Measurements from ENCODE around the gene ZNF880. TPM values are rescaled to one million over a fixed set of nuclear protein-coding genes. Genes with fewer than 3 reads are reported as not detected.

The ZNF880 gene
- polyA plus RNA-seq, 2 of the 4 experiments (the other 2 are of a cell fraction): 0.90 to 1.7 TPM

GRCh38 chr19:52351512-52351911, 18.2 kb upstream of the ZNF880 start:
- H3K27ac ChIP-seq: no peak overlapping the region
- no peaks in the 10 kb centered on the region for H3K4me1 ChIP-seq
- CTCF ChIA-PET: interaction anchor here (1.2 kb wide), 1 partner anchor 49 kb away, joined by 3 read pairs; no protein-coding TSS in a partner anchor
- ATAC-seq (no peak), DNase-seq (ENCODE audit: low read depth in 1 of 2, low spot score in 1 of 2) (no peak), FAIRE-seq (no peak)
- H3K4me2 ChIP-seq: no peak overlapping the region
- POLR2A ChIA-PET: no interaction called here
- no peak overlapping the region for H3K4me3 ChIP-seq
- 75% methylated on average over 9 of the region's 9 CpGs for WGBS (ENCODE audit: missing lambda C conversion rate)
- H3K9me3 ChIP-seq: peaks cover 85% of the 10 kb centered on the region
- TF ChIP-seq POLR2AphosphoS2 (conservative IDR thresholded peaks at IDR 0.05; ENCODE audit: low read length): no peak
- no peak for TF ChIP-seq EP300 (IDR thresholded peaks at IDR 0.05)
- no peak for TF ChIP-seq RARB (CRISPR knock-in tag; IDR thresholded peaks at IDR 0.05)
- no peak for TF ChIP-seq JUNB (IDR thresholded peaks at IDR 0.05)
- TF ChIP-seq SREBF2 (IDR thresholded peaks at IDR 0.05): no peak
- no peak for TF ChIP-seq MAFK (IDR thresholded peaks at IDR 0.05; ENCODE audit: partially characterized antibody)
- TF ChIP-seq FOSB (CRISPR knock-in tag; IDR thresholded peaks at IDR 0.05): no peak
- no peak for TF ChIP-seq CBX2 (IDR thresholded peaks at IDR 0.05; ENCODE audit: borderline replicate concordance, low read depth)
- no peak for TF ChIP-seq EHMT2 (IDR thresholded peaks at IDR 0.05; ENCODE audit: low read depth)
- TF ChIP-seq JUN (IDR thresholded peaks at IDR 0.05): no peak
- TF ChIP-seq MAZ (IDR thresholded peaks at IDR 0.05; ENCODE audit: borderline replicate concordance, low read depth, low read length): no peak
- no peak for TF ChIP-seq SMC3 (IDR thresholded peaks at IDR 0.05)
- TF ChIP-seq GATA3 (IDR thresholded peaks at IDR 0.05; ENCODE audit: borderline replicate concordance): no peak

- H3K4me2 ChIP-seq: no peak overlapping the region
- CTCF ChIA-PET: no interaction called here
- H3K4me1 ChIP-seq: no peaks in the 10 kb centered on the region
- no peak overlapping the region for H3K4me3 ChIP-seq
- ATAC-seq: no peak
- 52% methylated on average over 8 of the region's 8 CpGs for WGBS (ENCODE audit: missing lambda C conversion rate)
- peaks cover 74% of the 10 kb centered on the region for H3K9me3 ChIP-seq
- TF ChIP-seq NR3C1 (IDR thresholded peaks at IDR 0.05): no peak
- no peak for FAIRE-seq
- no peak overlapping the region for H3K27ac ChIP-seq
- DNase-seq (ENCODE audit: low read depth in 1 of 2, low spot score in 1 of 2): no peak
- POLR2A ChIA-PET: no interaction called here
These were observed 3.3 kb upstream of the ZNF880 start for GRCh38 chr19:52366414-52366824.

GRCh38 chr19:52370341-52370710, 603 bp downstream of the ZNF880 start:
- TF ChIP-seq KDM1A (IDR thresholded peaks at IDR 0.05; ENCODE audit: low read depth): no peak
- no peak for TF ChIP-seq HDAC2 (IDR thresholded peaks at IDR 0.05)
- TF ChIP-seq USF2 (IDR thresholded peaks at IDR 0.05): no peak
- TF ChIP-seq JUN (IDR thresholded peaks at IDR 0.05): no peak
- no peak for TF ChIP-seq EHMT2 (IDR thresholded peaks at IDR 0.05; ENCODE audit: low read depth)
- TF ChIP-seq NPAS2 (CRISPR knock-in tag; IDR thresholded peaks at IDR 0.05; ENCODE audit: borderline replicate concordance): no peak
- no peak for TF ChIP-seq CHD2 (IDR thresholded peaks at IDR 0.05; ENCODE audit: low read length, partially characterized antibody)
- TF ChIP-seq CEBPB (IDR thresholded peaks at IDR 0.05): no peak
- no peak for TF ChIP-seq HEYL (CRISPR knock-in tag; IDR thresholded peaks at IDR 0.05)
- Histone ChIP-seq H3K4me3 (peak overlapping the region; percentile 26; the same call in 2 of the 3 replicates), H3K4me1 (no peaks in the 10 kb centered on the region), H3K4me2 (no peak overlapping the region), H3K9me3 (peaks cover 82% of the 10 kb centered on the region), H3K27ac (no peak overlapping the region)
- ATAC-seq (no peak), DNase-seq (ENCODE audit: low read depth in 1 of 2, low spot score in 1 of 2) (no peak), FAIRE-seq (no peak)
- ChIA-PET CTCF (no interaction called here), POLR2A (no interaction called here)
- 54% methylated on average over 7 of the region's 7 CpGs for WGBS (ENCODE audit: missing lambda C conversion rate)

GRCh38 chr19:52391135-52391534, 21.4 kb downstream of the ZNF880 start:
- H3K4me3 ChIP-seq: no peak overlapping the region
- no peak for ATAC-seq
- POLR2A ChIA-PET: no interaction called here
- 0% methylated on average over 1 of the region's 1 CpG for WGBS (ENCODE audit: missing lambda C conversion rate)
- no peaks in the 10 kb centered on the region for H3K4me1 ChIP-seq
- DNase-seq (ENCODE audit: low read depth in 1 of 2, low spot score in 1 of 2): no peak
- H3K27ac ChIP-seq: no peak overlapping the region
- FAIRE-seq: no peak
- CTCF ChIA-PET: no interaction called here
- peaks cover 61% of the 10 kb centered on the region for H3K9me3 ChIP-seq
- H3K4me2 ChIP-seq: no peak overlapping the region
- TF ChIP-seq GATA3 (IDR thresholded peaks at IDR 0.05; ENCODE audit: borderline replicate concordance) (no peak), RCOR1 (IDR thresholded peaks at IDR 0.05; ENCODE audit: low read depth, low read length) (no peak), HES2 (IDR thresholded peaks at IDR 0.05) (no peak), BCL3 (IDR thresholded peaks at IDR 0.05) (no peak), CHD4 (IDR thresholded peaks at IDR 0.05; ENCODE audit: borderline replicate concordance) (no peak), MYC (IDR thresholded peaks at IDR 0.05; ENCODE audit: borderline replicate concordance, low read length) (no peak), HOXB13 (CRISPR knock-in tag; IDR thresholded peaks at IDR 0.05; ENCODE audit: low read depth) (no peak), NR3C1 (IDR thresholded peaks at IDR 0.05) (no peak), ZNF302 (CRISPR knock-in tag; IDR thresholded peaks at IDR 0.05) (no peak), TP53 (CRISPR knock-in tag; IDR thresholded peaks at IDR 0.05) (no peak), MAX (IDR thresholded peaks at IDR 0.05) (no peak), HOXB5 (CRISPR knock-in tag; IDR thresholded peaks at IDR 0.05) (no peak)

All from A549 (cell line).